HEK293T (cell line): ENCODE results near the gene MOGAT3.

Experiments
- CTCF ChIA-PET: fragments of 350-600 bp; formaldehyde crosslinking; extraction: SDS; loops from one replicate; lab custom pipeline; 2021; ENCODE audit warnings: antibody characterized with exemption, inconsistent platforms; lab: Yijun Ruan, JAX
- POLR2A ChIA-PET: fragments of 350-600 bp; formaldehyde crosslinking; extraction: SDS; loops from one replicate; lab custom pipeline; 2020; ENCODE audit warnings: antibody characterized with exemption, inconsistent platforms; lab: Yijun Ruan, JAX
- DNase-seq: peaks from one replicate; pipeline ENCODE4 v3.0.0; 2012; ENCODE audit warnings: mixed read lengths; ENCODE audit errors: extremely low spot score
- ARNT ChIP-seq: fragments of 450-650 bp; IDR thresholded peaks from 2 replicates; pipeline ENCODE4 v1.6.1; 2017; ENCODE audit warnings: mild to moderate bottlenecking
- BHLHE40 ChIP-seq: fragments of 450-650 bp; IDR thresholded peaks from 2 replicates; pipeline ENCODE4 v1.6.1; 2016; ENCODE audit warnings: mild to moderate bottlenecking, moderate library complexity, borderline replicate concordance
- CTBP1 ChIP-seq: fragments of 450-650 bp; IDR thresholded peaks from 2 replicates; pipeline ENCODE4 v1.6.1; 2016; ENCODE audit warnings: borderline replicate concordance
- ELF4 ChIP-seq: fragments of 450-650 bp; IDR thresholded peaks from 2 replicates; pipeline ENCODE4 v1.6.1; 2017; ENCODE audit warnings: antibody characterized with exemption
- FOXA1 ChIP-seq: fragments of 450-650 bp; IDR thresholded peaks from 2 replicates; pipeline ENCODE4 v1.6.1; 2016; ENCODE audit warnings: mild to moderate bottlenecking
- FOXK2 ChIP-seq: fragments of 450-650 bp; IDR thresholded peaks from 2 replicates; pipeline ENCODE4 v1.6.1; 2016; ENCODE audit warnings: mild to moderate bottlenecking
- FOXM1 ChIP-seq: fragments of 450-650 bp; IDR thresholded peaks from 2 replicates; pipeline ENCODE4 v1.6.1; 2017; ENCODE audit warnings: mild to moderate bottlenecking, borderline replicate concordance
- HDGF ChIP-seq: fragments of 450-650 bp; IDR thresholded peaks from 2 replicates; pipeline ENCODE4 v1.6.1; 2017; ENCODE audit warnings: antibody characterized with exemption, borderline replicate concordance
- L3MBTL2 ChIP-seq: fragments of 450-650 bp; conservative IDR thresholded peaks from 2 replicates; pipeline ENCODE4 v1.6.1; 2016; ENCODE audit warnings: mild to moderate bottlenecking
- LEF1 ChIP-seq: fragments of 450-650 bp; IDR thresholded peaks from 2 replicates; pipeline ENCODE4 v1.6.1; 2017; ENCODE audit warnings: mild to moderate bottlenecking, borderline replicate concordance
- NFRKB ChIP-seq: fragments of 450-650 bp; IDR thresholded peaks from 2 replicates; pipeline ENCODE4 v1.6.1; 2016; ENCODE audit warnings: mild to moderate bottlenecking, moderate library complexity
- PKNOX1 ChIP-seq: fragments of 450-650 bp; IDR thresholded peaks from 2 replicates; pipeline ENCODE4 v1.6.1; 2016
- SP1 ChIP-seq: fragments of 450-650 bp; IDR thresholded peaks from 2 replicates; pipeline ENCODE4 v1.6.1; 2017
- SUZ12 ChIP-seq: fragments of 450-650 bp; IDR thresholded peaks from 2 replicates; pipeline ENCODE4 v1.6.1; 2016; ENCODE audit warnings: mild to moderate bottlenecking
- TARDBP ChIP-seq: fragments of 450-650 bp; IDR thresholded peaks from 2 replicates; pipeline ENCODE4 v1.6.1; 2016
- ZNF384 ChIP-seq: fragments of 450-650 bp; IDR thresholded peaks from 2 replicates; pipeline ENCODE4 v1.6.1; 2016

The MOGAT3 gene

GRCh38 chr7:101159696-101160674 lies 40.9 kb downstream of the MOGAT3 start:
- TF ChIP-seq ELF4 (no peak), L3MBTL2 (no peak), BHLHE40 (no peak), PKNOX1 (no peak), FOXA1 (no peak), SP1 (no peak), CTBP1 (no peak), TARDBP (no peak)
- no peak for DNase-seq
- ChIA-PET CTCF (interaction anchor here (0.6 to 1.4 kb wide), 4 partner anchors 12 to 704 kb away, joined by 3 to 5 read pairs (median 4); no protein-coding TSS in a partner anchor), POLR2A (no interaction called here)

DNA sequence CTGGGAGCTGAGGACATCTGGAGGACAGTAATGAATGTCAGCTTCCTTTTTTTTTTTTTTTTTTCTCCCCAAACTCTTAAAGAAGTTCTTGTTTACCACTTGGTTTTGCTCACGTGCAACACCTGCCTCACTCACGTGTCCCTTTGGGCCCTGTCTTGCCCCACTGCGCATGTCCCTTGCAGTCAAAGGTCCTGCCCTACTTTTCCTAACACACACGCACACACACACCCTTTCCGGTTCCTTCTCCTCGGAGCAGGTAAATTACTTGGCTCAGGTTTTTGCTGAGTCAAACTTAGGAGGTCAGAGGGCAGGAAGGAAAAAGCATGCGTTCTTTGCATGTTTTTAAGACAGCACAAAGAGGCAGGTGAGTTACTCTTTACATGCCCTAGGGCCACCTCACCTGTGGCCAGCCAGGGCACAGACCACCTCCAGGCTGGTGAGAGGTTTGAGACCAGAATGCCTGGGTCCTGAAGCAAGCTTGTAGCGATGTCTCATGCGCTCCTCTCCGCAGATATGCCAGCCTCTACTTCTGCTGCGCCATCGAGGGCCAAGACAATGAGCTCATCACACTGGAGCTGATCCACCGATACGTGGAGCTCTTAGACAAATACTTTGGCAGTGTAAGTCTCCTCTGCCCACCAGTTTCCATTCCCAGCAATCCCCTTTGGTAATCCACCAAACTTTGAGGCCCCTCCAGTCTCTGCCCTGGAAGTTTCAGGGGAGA lies 43.8 kb downstream of the MOGAT3 start:
- ChIA-PET POLR2A (no interaction called here), CTCF (interaction anchor here (0.6 to 3.0 kb wide), 5 partner anchors 9 to 36 kb away, joined by 3 to 21 read pairs (median 5); no protein-coding TSS in a partner anchor)
- TF ChIP-seq BHLHE40 (no peak), PKNOX1 (no peak), SP1 (no peak), FOXK2 (no peak), TARDBP (no peak), ARNT (no peak), ZNF384 (no peak), FOXA1 (no peak), NFRKB (no peak), HDGF (no peak), ELF4 (no peak), FOXM1 (no peak)
- DNase-seq = no peak

GRCh38 chr7:101156277-101156676 lies 44.6 kb downstream of the MOGAT3 start:
- POLR2A ChIA-PET = no interaction called here
- CTCF ChIA-PET = interaction anchor here (0.6 to 3.0 kb wide), 4 partner anchors 8 to 36 kb away, joined by 3 to 21 read pairs (median 5); no protein-coding TSS in a partner anchor
- DNase-seq = no peak
- TF ChIP-seq LEF1 (no peak), NFRKB (no peak), TARDBP (no peak), SUZ12 (no peak), L3MBTL2 (no peak), FOXK2 (no peak), SP1 (no peak), FOXA1 (no peak), FOXM1 (no peak)

- TF ChIP-seq LEF1 (no peak), PKNOX1 (no peak), L3MBTL2 (no peak), TARDBP (no peak), ARNT (no peak), NFRKB (no peak), BHLHE40 (no peak), ELF4 (no peak), HDGF (no peak), SUZ12 (no peak)
- DNase-seq = no peak
- ChIA-PET POLR2A (interaction anchor here (0.7 kb wide), 1 partner anchor 65 kb away, joined by 5 read pairs; no protein-coding TSS in a partner anchor), CTCF (interaction anchor here (3.0 kb wide), 1 partner anchor 11 kb away, joined by 21 read pairs; no protein-coding TSS in a partner anchor)
These were observed 45.5 kb downstream of the MOGAT3 start for GRCh38 chr7:101155303-101155702.

- TF ChIP-seq SUZ12 = no peak
- TF ChIP-seq FOXK2 = no peak
- TF ChIP-seq HDGF = no peak
- no peak for TF ChIP-seq LEF1
- no peak for TF ChIP-seq L3MBTL2
- TF ChIP-seq SP1 = no peak
- no peak for TF ChIP-seq FOXA1
- TF ChIP-seq ZNF384 = no peak
- TF ChIP-seq PKNOX1 = no peak
- TF ChIP-seq CTBP1 = no peak
- TF ChIP-seq TARDBP = no peak
- no peak for TF ChIP-seq BHLHE40
- TF ChIP-seq NFRKB = no peak
- no peak for TF ChIP-seq ELF4
- no peak for TF ChIP-seq ARNT
- TF ChIP-seq FOXM1 = no peak
- ChIA-PET POLR2A (interaction anchor here (0.7 kb wide), 1 partner anchor 64 kb away, joined by 5 read pairs; no protein-coding TSS in a partner anchor), CTCF (no interaction called here)
- DNase-seq = no peak
These were observed 46.1 kb downstream of the MOGAT3 start for GRCh38 chr7:101154693-101155102.
